GM12878 (cell line): Measurements from ENCODE around the gene FBXO17.

ENCODE experiments used
- BCL11A ChIP-seq: IDR thresholded peaks from 2 replicates; pipeline ENCODE4 v1.6.1; 2011; ENCODE audit warnings: low read depth, low read length
- BRCA1 ChIP-seq: IDR thresholded peaks from 2 replicates; pipeline ENCODE4 v1.6.1; 2011; ENCODE audit warnings: low read depth, low read length, improper control_type of control experiment
- CTCF ChIP-seq, 3 experiments: IDR thresholded peaks in 2 of 3; conservative IDR thresholded peaks in 1 of 3; 2 replicates each; pipeline ENCODE4 v1.5.1; 2011; ENCODE audit warnings: low read depth in 3 of 3, low read length in 3 of 3, mild to moderate bottlenecking in 3 of 3, control low read depth in 2 of 3, moderate library complexity in 2 of 3, inconsistent platforms in 1 of 3, mixed read lengths in 1 of 3; ENCODE audit not compliant: control insufficient read depth in 2 of 3, insufficient read depth in 1 of 3; ENCODE audit errors: extremely low read depth in 1 of 3
- HDAC2 ChIP-seq: fragments of 200-600 bp; sonication (generic); IDR thresholded peaks from 2 replicates; pipeline ENCODE4 v1.6.1; 2017
- MAX ChIP-seq: IDR thresholded peaks from 2 replicates; pipeline ENCODE4 v1.6.1; 2012; ENCODE audit warnings: low read depth, low read length, improper control_type of control experiment
- MXI1 ChIP-seq: fragments of 150-350 bp; IDR thresholded peaks from 2 replicates; pipeline ENCODE4 v1.6.1; 2011; ENCODE audit warnings: low read depth, mild to moderate bottlenecking, inconsistent platforms, low read length, improper control_type of control experiment
- POLR2AphosphoS5 ChIP-seq: IDR thresholded peaks from 2 replicates; pipeline ENCODE4 v1.6.1; 2011; ENCODE audit warnings: mild to moderate bottlenecking, low read length, inconsistent platforms
- SMAD1 ChIP-seq: fragments of 450-650 bp; IDR thresholded peaks from 2 replicates; pipeline ENCODE4 v1.6.1; 2018; ENCODE audit warnings: mild to moderate bottlenecking, low read depth; ENCODE audit not compliant: partially characterized antibody
- SMARCA5 ChIP-seq: fragments of 450-650 bp; IDR thresholded peaks from 2 replicates; pipeline ENCODE4 v1.6.1; 2017; ENCODE audit warnings: mild to moderate bottlenecking
- ZNF24 ChIP-seq: fragments of 450-650 bp; IDR thresholded peaks from 2 replicates; pipeline ENCODE4 v1.6.1; 2017; ENCODE audit warnings: antibody characterized with exemption, mild to moderate bottlenecking
- ZNF687 ChIP-seq: fragments of 450-650 bp; IDR thresholded peaks from 2 replicates; pipeline ENCODE4 v1.6.1; 2017; ENCODE audit warnings: mild to moderate bottlenecking, moderate library complexity
- ZZZ3 ChIP-seq: IDR thresholded peaks from 2 replicates; pipeline ENCODE4 v1.6.1; 2011; ENCODE audit warnings: low read depth; ENCODE audit not compliant: control insufficient read depth, insufficient read length

GRCh38 chr19:38900743-38901190 lies 74.8 kb downstream of the FBXO17 start:
- TF ChIP-seq CTCF (IDR thresholded peaks at IDR 0.05 in 2 of 3, conservative IDR thresholded peaks at IDR 0.05 in 1 of 3; ENCODE audit: control insufficient read depth in 2 of 3, extremely low read depth in 1 of 3, insufficient read depth in 1 of 3, low read depth in 3 of 3, low read length in 3 of 3) (no peak), POLR2AphosphoS5 (no peak), SMARCA5 (no peak), HDAC2 (no peak), MXI1 (no peak), ZZZ3 (no peak), BRCA1 (no peak), SMAD1 (no peak), ZNF687 (no peak), ZNF24 (no peak), MAX (no peak), BCL11A (no peak)
